Neural crest cell (in vitro differentiated cells): Measurements from ENCODE around the gene TP63. TPM values are rescaled to one million over a fixed set of nuclear protein-coding genes. Genes with fewer than 3 reads are reported as not detected.

Experiments
- DNase-seq: peaks from one replicate; pipeline ENCODE4 v3.0.0; 2021; ENCODE audit warnings: low read depth, mixed read lengths, low spot score
- H3K27ac Mint-ChIP-seq: one replicate; pipeline ENCODE4 v1.8.0; 2021; ENCODE audit warnings: mild to moderate bottlenecking, mixed read lengths; ENCODE audit not compliant: unreplicated experiment
- H3K27me3 Mint-ChIP-seq: 2 replicates; pipeline ENCODE4 v1.8.0; 2021; ENCODE audit warnings: low read depth, mild to moderate bottlenecking, mixed read lengths
- H3K36me3 Mint-ChIP-seq: 2 replicates; pipeline ENCODE4 v1.8.0; 2021; ENCODE audit warnings: low read depth, mild to moderate bottlenecking, mixed read lengths
- H3K4me1 Mint-ChIP-seq: 2 replicates; pipeline ENCODE4 v1.8.0; 2021; ENCODE audit warnings: mixed read lengths
- H3K4me3 Mint-ChIP-seq: one replicate; pipeline ENCODE4 v1.8.0; 2021; ENCODE audit warnings: mild to moderate bottlenecking, mixed read lengths
- H3K9me3 Mint-ChIP-seq: 2 replicates; pipeline ENCODE4 v1.8.0; 2021; ENCODE audit warnings: mixed read lengths
- CTCF ChIP-seq: fragments of 200-600 bp; sonication (generic); conservative IDR thresholded peaks from 2 replicates; pipeline ENCODE4 v1.5.0; 2021; ENCODE audit warnings: antibody characterized with exemption, mild to moderate bottlenecking
- total RNA-seq: library from RNA; stranded (reverse); gene quantifications from 2 replicates; pipeline ENCODE4 v1.2.1, GENCODE V29; 2021

The TP63 gene
- total RNA-seq, 1 donor from 2014 or later: 0.21 TPM

GRCh38 chr3:189901481-189901880 is 270.3 kb downstream of the TP63 start:
- Mint-ChIP-seq H3K27ac (no peak overlapping the region), H3K27me3 (no peaks in the 10 kb centered on the region), H3K4me1 (peaks cover 15% of the 10 kb centered on the region), H3K36me3 (no peaks in the 10 kb centered on the region), H3K4me3 (no peak overlapping the region), H3K9me3 (peaks cover under 1% of the 10 kb centered on the region)
- DNase-seq: no peak
- TF ChIP-seq CTCF: no peak

- no peaks in the 10 kb centered on the region for H3K36me3 Mint-ChIP-seq
- H3K27ac Mint-ChIP-seq: peak overlapping the region; percentile 21
- peaks cover 15% of the 10 kb centered on the region for H3K4me1 Mint-ChIP-seq
- no peak overlapping the region for H3K4me3 Mint-ChIP-seq
- no peaks in the 10 kb centered on the region for H3K27me3 Mint-ChIP-seq
- no peak for TF ChIP-seq CTCF
- peaks cover 3% of the 10 kb centered on the region for H3K9me3 Mint-ChIP-seq
- no peak for DNase-seq
These were observed 271.3 kb downstream of the TP63 start for GRCh38 chr3:189902230-189903186.

GRCh38 chr3:189903562-189904250 is 272.5 kb downstream of the TP63 start:
- H3K9me3 Mint-ChIP-seq: peaks cover 3% of the 10 kb centered on the region
- no peak overlapping the region for H3K4me3 Mint-ChIP-seq
- peaks cover 15% of the 10 kb centered on the region for H3K4me1 Mint-ChIP-seq
- TF ChIP-seq CTCF: no peak
- H3K36me3 Mint-ChIP-seq: no peaks in the 10 kb centered on the region
- H3K27ac Mint-ChIP-seq: no peak overlapping the region
- no peak for DNase-seq
- H3K27me3 Mint-ChIP-seq: no peaks in the 10 kb centered on the region

GRCh38 chr3:189907803-189908202 is 276.6 kb downstream of the TP63 start:
- TF ChIP-seq CTCF: no peak
- DNase-seq: no peak
- H3K36me3 Mint-ChIP-seq: no peaks in the 10 kb centered on the region
- H3K9me3 Mint-ChIP-seq: peaks cover 3% of the 10 kb centered on the region
- H3K4me1 Mint-ChIP-seq: peaks cover 5% of the 10 kb centered on the region
- H3K4me3 Mint-ChIP-seq: no peak overlapping the region
- no peak overlapping the region for H3K27ac Mint-ChIP-seq
- no peaks in the 10 kb centered on the region for H3K27me3 Mint-ChIP-seq

GRCh38 chr3:189908646-189909045 is 277.5 kb downstream of the TP63 start:
- no peaks in the 10 kb centered on the region for H3K4me1 Mint-ChIP-seq
- H3K36me3 Mint-ChIP-seq: no peaks in the 10 kb centered on the region
- DNase-seq: no peak

More at GRCh38 chr3:189908646-189909045, 277.5 kb downstream of the TP63 start:
- TF ChIP-seq CTCF: no peak
- no peak overlapping the region for H3K27ac Mint-ChIP-seq
- H3K27me3 Mint-ChIP-seq: no peaks in the 10 kb centered on the region
- peaks cover 3% of the 10 kb centered on the region for H3K9me3 Mint-ChIP-seq
- H3K4me3 Mint-ChIP-seq: no peak overlapping the region
